Spleen (tissue), 7 donors: ENCODE measurements around the gene MPPE1.

ENCODE experiments used
- POLR2A ChIP-seq, 3 donors: fragments of 450-650 bp; IDR thresholded peaks; one replicate each; pipeline ENCODE4 v1.5.1; 2017; ENCODE audit warnings: antibody characterized with exemption in 3 of 3, mild to moderate bottlenecking in 1 of 3
- POLR2AphosphoS5 ChIP-seq, 3 donors: sonication (generic); formaldehyde crosslinking; IDR thresholded peaks; one replicate each; pipeline ENCODE4 v1.5.1; 2017; ENCODE audit warnings: antibody characterized with exemption in 3 of 3
- TF ChIP-seq, protein P1 (sequence below), 11 experiments: fragments of 200-600 bp in 7 of 11; fragments of 450-650 bp in 4 of 11; sonication (generic) in 4 of 11; IDR thresholded peaks in 8 of 11; conservative IDR thresholded peaks in 3 of 11; 1 replicate in 7 of 11; 2 replicates in 4 of 11; pipeline versions ENCODE4 v1.4.0 to v1.8.0; 2016 to 2021; ENCODE audit warnings: antibody characterized with exemption in 11 of 11, inconsistent platforms in 4 of 11, mild to moderate bottlenecking in 1 of 11
- donor health status: DM: no; HTN: no; CAD: no; lungs with moderate emphysema.
- donor health status: DM: no; HTN: no; CAD: no.
- donor health status: DM: no; HTN: no; CAD: no.

DNA sequence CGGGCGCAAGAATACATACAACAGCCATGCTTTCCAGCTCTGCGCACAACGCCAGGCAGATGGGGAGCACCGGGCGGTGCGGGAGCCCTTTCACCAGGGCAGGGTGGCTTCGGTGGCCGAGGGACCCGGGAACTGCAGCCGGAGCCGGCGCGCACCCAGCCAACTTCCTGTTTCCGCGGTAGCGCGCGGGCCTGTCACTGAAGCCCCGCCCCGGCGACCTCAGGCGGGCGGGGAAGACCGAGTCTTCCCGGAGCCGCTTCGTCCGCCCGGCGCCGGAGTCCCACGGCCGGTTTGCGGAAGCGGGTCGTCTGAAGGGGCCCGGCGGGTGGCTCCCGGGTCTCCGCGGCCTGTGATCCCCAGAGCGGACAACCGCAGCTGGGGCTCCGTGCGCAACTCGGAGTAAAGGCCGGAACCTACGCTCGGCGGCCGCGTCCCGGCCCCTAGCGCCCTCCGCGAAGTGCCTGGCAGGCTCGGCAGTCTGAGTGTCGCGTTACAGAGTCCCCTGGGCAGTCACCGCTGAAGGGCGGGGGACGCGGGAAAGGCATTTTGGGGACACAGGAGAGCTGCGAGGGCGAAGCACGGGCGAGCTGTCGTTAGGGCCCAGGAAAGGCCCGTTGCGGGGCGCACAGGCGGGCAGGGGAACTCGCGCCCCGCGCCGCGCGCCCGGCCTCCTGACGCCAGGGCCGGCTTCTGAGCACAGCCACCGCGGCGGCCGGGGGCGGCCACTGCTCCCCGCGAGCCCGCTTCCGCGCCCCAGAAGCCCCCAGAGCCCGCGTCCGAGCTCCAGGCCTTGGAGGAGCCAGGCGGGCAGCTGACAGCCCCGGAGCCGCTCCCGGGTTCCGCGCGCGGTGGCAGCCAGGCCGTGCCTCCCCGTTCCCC, at the start of gene MPPE1:
- TF ChIP-seq POLR2AphosphoS5 (IDR thresholded peaks at IDR 0.05) (peak; percentile 87 to 98 (median 95)), POLR2A (IDR thresholded peaks at IDR 0.05) (peak in 2 of 3 donors; percentile 71 to 74)
- TF ChIP-seq, protein P1, sequence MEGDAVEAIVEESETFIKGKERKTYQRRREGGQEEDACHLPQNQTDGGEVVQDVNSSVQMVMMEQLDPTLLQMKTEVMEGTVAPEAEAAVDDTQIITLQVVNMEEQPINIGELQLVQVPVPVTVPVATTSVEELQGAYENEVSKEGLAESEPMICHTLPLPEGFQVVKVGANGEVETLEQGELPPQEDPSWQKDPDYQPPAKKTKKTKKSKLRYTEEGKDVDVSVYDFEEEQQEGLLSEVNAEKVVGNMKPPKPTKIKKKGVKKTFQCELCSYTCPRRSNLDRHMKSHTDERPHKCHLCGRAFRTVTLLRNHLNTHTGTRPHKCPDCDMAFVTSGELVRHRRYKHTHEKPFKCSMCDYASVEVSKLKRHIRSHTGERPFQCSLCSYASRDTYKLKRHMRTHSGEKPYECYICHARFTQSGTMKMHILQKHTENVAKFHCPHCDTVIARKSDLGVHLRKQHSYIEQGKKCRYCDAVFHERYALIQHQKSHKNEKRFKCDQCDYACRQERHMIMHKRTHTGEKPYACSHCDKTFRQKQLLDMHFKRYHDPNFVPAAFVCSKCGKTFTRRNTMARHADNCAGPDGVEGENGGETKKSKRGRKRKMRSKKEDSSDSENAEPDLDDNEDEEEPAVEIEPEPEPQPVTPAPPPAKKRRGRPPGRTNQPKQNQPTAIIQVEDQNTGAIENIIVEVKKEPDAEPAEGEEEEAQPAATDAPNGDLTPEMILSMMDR (IDR thresholded peaks at IDR 0.05 in 8 of 11, conservative IDR thresholded peaks at IDR 0.05 in 3 of 11) = peak in 2 of 11 experiments; percentile 22 to 31
